Esophagus squamous epithelium (tissue), 5 donors: ENCODE measurements around the gene MON1B. TPM values are rescaled to one million over a fixed set of nuclear protein-coding genes. Genes with fewer than 3 reads are reported as not detected.
"Not testable (repeated sequence)": the region's sequence is repeated elsewhere in the genome, so short reads cannot be mapped to it uniquely, and the experiment has no call there.

Experiments used
- DNase-seq: peaks from one replicate; lab custom pipeline; 2025; lab: John Stamatoyannopoulos, UW
- H3K27ac ChIP-seq, 4 donors: fragments of 200-600 bp; sonication (generic); one replicate each; pipeline ENCODE4 v1.5.1; 2016 to 2019; ENCODE audit warnings: mild to moderate bottlenecking in 1 of 4
- H3K27me3 ChIP-seq, 4 donors: fragments of 200-600 bp; sonication (generic); 1 replicate in 3 of 4; 2 replicates in 1 of 4; pipeline versions ENCODE4 v1.5.1 to v1.6.0; 2017 to 2021; ENCODE audit warnings: antibody characterized with exemption in 1 of 4
- H3K36me3 ChIP-seq, 3 donors: fragments of 200-600 bp; sonication (generic); one replicate each; pipeline ENCODE4 v1.5.1; 2016 to 2019
- H3K4me1 ChIP-seq, 3 donors: fragments of 200-600 bp; sonication (generic); one replicate each; pipeline ENCODE4 v1.5.1; 2017 to 2019
- H3K4me3 ChIP-seq, 4 donors: fragments of 200-600 bp; sonication (generic); 1 replicate in 3 of 4; 2 replicates in 1 of 4; pipeline ENCODE4 v1.5.1; 2016 to 2019; ENCODE audit warnings: mild to moderate bottlenecking in 2 of 4, moderate library complexity in 1 of 4
- H3K9me3 ChIP-seq, 3 donors: fragments of 200-600 bp; sonication (generic); one replicate each; pipeline ENCODE4 v1.5.1; 2016 to 2019
- POLR2A ChIP-seq, 4 donors: fragments of 450-650 bp; IDR thresholded peaks; one replicate each; pipeline ENCODE4 v1.6.1; 2017; ENCODE audit warnings: antibody characterized with exemption in 4 of 4, mild to moderate bottlenecking in 4 of 4, moderate library complexity in 3 of 4
- WGBS, 2 donors: methylation state at CpG; one replicate each; pipeline ENCODE4 v1.1.5; 2018; 5-methylcytosine and 5-hydroxymethylcytosine counted together
- intact Hi-C: fragments of 100-400 bp; cut with DNase I; formaldehyde crosslinking; loops from one replicate; pipeline ENCODE4 v1.15.0; 2022
- total RNA-seq, 4 donors: library from RNA; depleted of rRNA; stranded (reverse); fragments of >200 nt; gene quantifications; one replicate each; pipeline ENCODE4 v1.1.0, GENCODE V29; 2016
- TF ChIP-seq, protein P1 (sequence below), 6 experiments: fragments of 450-650 bp in 4 of 6; fragments of 200-600 bp in 2 of 6; sonication (generic) in 2 of 6; IDR thresholded peaks; one replicate each; pipeline ENCODE4 v1.5.1; 2016 to 2019; ENCODE audit warnings: antibody characterized with exemption in 6 of 6, mild to moderate bottlenecking in 4 of 6, moderate library complexity in 4 of 6
- donor health status: DM: yes; HTN: yes; CAD: no.

The MON1B gene
- total RNA-seq, 4 donors from 2014 or later = 11.8 to 25.9 (median 19.0) TPM

DNA sequence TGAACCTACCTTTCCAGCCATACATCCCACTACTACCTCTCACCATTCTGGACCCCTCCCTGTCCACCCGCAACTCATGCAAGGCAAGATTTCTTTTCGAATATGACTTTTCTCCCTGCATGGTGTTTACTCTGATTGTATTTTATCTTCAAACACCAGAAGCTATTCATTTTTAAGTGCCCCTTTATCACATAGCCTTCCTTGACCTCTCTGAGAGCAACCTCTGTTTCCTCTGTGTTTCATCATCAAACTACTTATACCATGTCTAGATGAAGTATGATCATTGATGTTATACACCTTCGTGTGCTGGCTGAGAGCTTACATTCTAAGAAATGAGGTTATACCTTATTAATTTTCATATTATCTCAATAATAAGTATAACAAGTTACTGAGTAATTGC is 40.1 kb downstream of the MON1B start:
- intact Hi-C loops = no loop called here
- H3K4me1 ChIP-seq = no peaks in the 10 kb centered on the region
- TF ChIP-seq POLR2A (IDR thresholded peaks at IDR 0.05) = no peak
- TF ChIP-seq, protein P1, sequence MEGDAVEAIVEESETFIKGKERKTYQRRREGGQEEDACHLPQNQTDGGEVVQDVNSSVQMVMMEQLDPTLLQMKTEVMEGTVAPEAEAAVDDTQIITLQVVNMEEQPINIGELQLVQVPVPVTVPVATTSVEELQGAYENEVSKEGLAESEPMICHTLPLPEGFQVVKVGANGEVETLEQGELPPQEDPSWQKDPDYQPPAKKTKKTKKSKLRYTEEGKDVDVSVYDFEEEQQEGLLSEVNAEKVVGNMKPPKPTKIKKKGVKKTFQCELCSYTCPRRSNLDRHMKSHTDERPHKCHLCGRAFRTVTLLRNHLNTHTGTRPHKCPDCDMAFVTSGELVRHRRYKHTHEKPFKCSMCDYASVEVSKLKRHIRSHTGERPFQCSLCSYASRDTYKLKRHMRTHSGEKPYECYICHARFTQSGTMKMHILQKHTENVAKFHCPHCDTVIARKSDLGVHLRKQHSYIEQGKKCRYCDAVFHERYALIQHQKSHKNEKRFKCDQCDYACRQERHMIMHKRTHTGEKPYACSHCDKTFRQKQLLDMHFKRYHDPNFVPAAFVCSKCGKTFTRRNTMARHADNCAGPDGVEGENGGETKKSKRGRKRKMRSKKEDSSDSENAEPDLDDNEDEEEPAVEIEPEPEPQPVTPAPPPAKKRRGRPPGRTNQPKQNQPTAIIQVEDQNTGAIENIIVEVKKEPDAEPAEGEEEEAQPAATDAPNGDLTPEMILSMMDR (IDR thresholded peaks at IDR 0.05) = no peak
- no peak for DNase-seq
- H3K27ac ChIP-seq = no peak overlapping the region
- peaks cover 0 to 58% (median 0%) of the 10 kb centered on the region in 4 donors for H3K27me3 ChIP-seq
- WGBS, 2 donors = 81 to 87% methylated on average over 3 of the region's 3 CpGs
- no peaks in the 10 kb centered on the region for H3K36me3 ChIP-seq
- H3K9me3 ChIP-seq = no peaks in the 10 kb centered on the region
- H3K4me3 ChIP-seq = no peak overlapping the region

DNA sequence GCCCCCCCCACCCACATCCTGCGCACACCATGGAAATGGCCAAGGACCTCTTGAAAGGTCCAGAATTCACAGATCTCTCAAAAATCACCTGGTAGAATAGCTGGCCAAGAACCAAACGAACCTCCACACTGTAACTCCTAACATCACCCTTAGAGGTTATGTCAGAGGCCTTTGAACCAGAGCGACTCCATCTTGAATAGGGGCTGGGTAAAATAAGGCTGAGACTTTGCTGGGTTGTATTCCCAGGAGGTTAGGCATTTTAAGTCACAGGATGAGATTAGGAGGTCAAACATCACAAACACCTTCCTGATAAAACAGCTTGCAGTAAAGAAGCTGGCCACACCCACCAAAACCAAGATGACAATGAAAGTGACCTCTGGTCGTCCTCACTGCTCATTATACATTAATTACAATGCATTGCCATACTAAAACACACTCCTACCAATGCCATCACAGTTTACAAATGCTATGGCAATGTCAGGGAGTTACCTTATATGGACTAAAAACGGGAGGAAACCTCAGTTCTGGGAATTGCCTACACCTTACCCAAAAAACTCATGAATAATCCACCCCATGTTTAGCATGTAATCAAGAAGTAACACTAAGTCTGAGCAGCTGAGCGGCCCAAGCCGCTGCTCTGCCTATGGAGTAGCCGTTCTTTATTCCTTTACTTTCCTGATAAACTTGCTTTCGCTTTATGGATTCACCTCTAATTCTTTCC is 43.0 kb downstream of the MON1B start:
- Histone ChIP-seq H3K27ac (no peak overlapping the region), H3K4me3 (no peak overlapping the region), H3K9me3 (no peaks in the 10 kb centered on the region), H3K4me1 (peaks cover 0 to 4% (median 0%) of the 10 kb centered on the region in 3 donors), H3K36me3 (no peaks in the 10 kb centered on the region), H3K27me3 (peaks cover 0 to 34% (median 0%) of the 10 kb centered on the region in 4 donors)
- intact Hi-C loops = no loop called here
- no peak for DNase-seq
- TF ChIP-seq, protein P1 (IDR thresholded peaks at IDR 0.05) = no peak
- no peak for TF ChIP-seq POLR2A (IDR thresholded peaks at IDR 0.05)
- 64 to 71% methylated on average over 7 to 9 of the region's 9 CpGs for WGBS, 2 donors

DNA sequence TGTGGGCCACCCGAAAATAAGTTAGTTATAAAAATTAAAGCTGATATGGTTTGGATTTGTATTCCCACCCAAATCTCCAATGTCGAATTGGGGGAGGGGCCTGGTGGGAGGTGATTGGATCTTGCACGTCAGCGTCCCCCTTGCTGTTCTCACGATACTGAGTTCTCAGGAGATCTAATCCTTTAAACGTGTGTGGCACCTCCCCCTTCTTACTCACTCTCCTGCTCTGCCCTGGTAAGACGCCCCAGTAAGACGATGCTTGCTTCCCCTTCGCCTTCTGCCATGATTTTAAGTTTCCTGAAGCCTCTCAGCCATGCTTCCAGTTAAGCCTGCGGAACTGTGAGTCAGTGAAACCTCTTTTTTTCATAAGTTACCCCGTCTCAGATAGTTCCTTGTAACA is 43.6 kb downstream of the MON1B start:
- Histone ChIP-seq H3K4me1 (peaks cover 0 to 4% (median 0%) of the 10 kb centered on the region in 3 donors), H3K27ac (no peak overlapping the region), H3K4me3 (no peak overlapping the region), H3K27me3 (peaks cover 0 to 34% (median 0%) of the 10 kb centered on the region in 4 donors), H3K9me3 (no peaks in the 10 kb centered on the region), H3K36me3 (no peaks in the 10 kb centered on the region)
- WGBS, 2 donors = 23 to 26% methylated on average over 11 of the region's 11 CpGs
- intact Hi-C loops = loop anchor here (5.0 kb wide), 1 partner anchor 348 kb away; no protein-coding TSS in a partner anchor
- TF ChIP-seq, protein P1 (IDR thresholded peaks at IDR 0.05) = no peak
- TF ChIP-seq POLR2A (IDR thresholded peaks at IDR 0.05) = no peak
- DNase-seq = no peak

DNA sequence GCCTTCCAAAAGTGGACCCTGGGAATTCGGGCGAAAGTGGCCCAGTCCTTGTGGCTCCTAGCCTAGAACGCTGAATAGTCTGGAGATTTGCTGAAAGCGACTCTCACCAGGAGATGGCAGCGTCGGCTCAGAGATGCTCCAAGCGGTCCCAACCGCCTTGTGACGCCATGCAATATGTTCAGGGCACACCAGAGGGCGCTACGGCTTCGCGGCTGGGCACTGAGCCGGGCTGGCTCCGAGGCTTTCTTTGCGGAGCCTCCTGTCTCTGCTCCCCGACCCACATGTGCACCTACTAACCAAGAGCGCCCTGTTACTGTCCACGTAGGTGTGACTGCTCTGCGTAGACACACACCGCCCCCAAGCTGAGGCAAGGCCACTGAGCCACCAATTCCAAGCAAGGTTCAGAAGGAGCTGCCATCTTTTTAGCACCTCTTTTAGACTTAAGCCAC is 45.1 kb downstream of the MON1B start:
- Histone ChIP-seq H3K4me3 (peak overlapping the region in 1 of 4 donors; percentile 41), H3K27me3 (peaks cover 0 to 34% (median 0%) of the 10 kb centered on the region in 4 donors), H3K9me3 (no peaks in the 10 kb centered on the region), H3K36me3 (no peaks in the 10 kb centered on the region), H3K4me1 (peaks cover 0 to 4% (median 0%) of the 10 kb centered on the region in 3 donors), H3K27ac (no peak overlapping the region)
- intact Hi-C loops = loop anchor here (5.0 kb wide), 1 partner anchor 346 kb away; no protein-coding TSS in a partner anchor
- no peak for TF ChIP-seq POLR2A (IDR thresholded peaks at IDR 0.05)
- TF ChIP-seq, protein P1 (IDR thresholded peaks at IDR 0.05) = peak; percentile 95 to 100 (median 98)
- WGBS, 2 donors = 0 to 6% methylated on average over 4 to 8 of the region's 21 CpGs
- DNase-seq = peak; percentile 31

DNA sequence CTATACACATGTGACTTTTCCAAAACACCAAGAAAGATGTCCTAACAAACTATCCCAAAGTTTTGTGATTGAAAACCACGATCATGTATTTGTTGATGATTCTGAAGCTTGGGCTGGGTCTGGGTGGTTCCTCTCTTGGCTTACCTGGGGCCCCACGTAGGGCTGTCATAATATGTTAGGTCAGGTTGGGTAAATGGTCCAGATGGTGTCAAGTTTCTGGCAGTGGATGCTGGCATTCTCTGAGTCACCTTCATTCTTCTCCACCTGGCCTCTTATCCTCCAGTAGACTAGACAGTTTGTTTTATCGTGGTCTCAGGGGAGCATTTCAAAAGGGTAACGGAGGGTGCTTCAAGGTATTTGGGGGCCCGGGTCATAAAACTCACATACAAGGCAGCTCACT is 47.6 kb downstream of the MON1B start:
- H3K36me3 ChIP-seq = no peaks in the 10 kb centered on the region
- no peaks in the 10 kb centered on the region for H3K9me3 ChIP-seq
- H3K27ac ChIP-seq = no peak overlapping the region
- peaks cover 0 to 4% (median 0%) of the 10 kb centered on the region in 3 donors for H3K4me1 ChIP-seq
- peaks cover 0 to 22% (median 0%) of the 10 kb centered on the region in 4 donors for H3K27me3 ChIP-seq
- intact Hi-C loops = loop anchor here (5.0 kb wide), 1 partner anchor 344 kb away; no protein-coding TSS in a partner anchor
- no peak overlapping the region for H3K4me3 ChIP-seq
- WGBS, 2 donors = 48 to 70% methylated on average over 4 to 5 of the region's 5 CpGs
- no peak for DNase-seq
- no peak for TF ChIP-seq POLR2A (IDR thresholded peaks at IDR 0.05)
- TF ChIP-seq, protein P1 (IDR thresholded peaks at IDR 0.05) = no peak

DNA sequence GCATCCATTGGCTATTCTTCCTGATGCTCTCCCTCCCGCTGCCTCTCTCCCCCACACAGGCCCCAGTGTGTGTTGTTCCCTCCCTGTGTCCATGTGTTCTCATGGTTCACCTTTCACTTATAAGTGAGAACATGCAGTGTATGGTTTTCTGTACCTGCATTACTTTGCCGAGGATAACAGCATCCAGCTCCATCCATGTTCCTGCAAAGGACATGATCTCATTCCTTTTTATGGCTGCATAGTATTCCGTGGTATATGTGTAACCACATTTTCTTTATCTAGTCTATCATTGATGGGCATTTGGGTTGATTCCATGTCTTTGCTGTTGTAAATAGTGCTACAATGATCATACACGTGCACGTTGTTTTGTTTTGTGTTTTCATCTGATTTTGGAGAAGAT is 51.5 kb downstream of the MON1B start:
- H3K4me3 ChIP-seq, DNase-seq, H3K9me3 ChIP-seq, H3K27ac ChIP-seq, H3K27me3 ChIP-seq, H3K4me1 ChIP-seq, intact Hi-C loops, H3K36me3 ChIP-seq: not testable (repeated sequence)
- WGBS, 2 donors = 83 to 85% methylated on average over 5 of the region's 5 CpGs
